IMR-90 (cell line): ENCODE data around the gene ALDH8A1. TPM values are rescaled to one million over a fixed set of nuclear protein-coding genes. Genes with fewer than 3 reads are reported as not detected.

Source experiments
- microRNA-seq, 2 experiments: library from miRNA; stranded (forward) in 1 of 2; unstranded in 1 of 2; fragments of 10-50 nt in 1 of 2; fragments of <30 nt in 1 of 2; gene quantifications in 1 of 2; microRNA quantifications in 1 of 2; one replicate each; pipeline versions ENCODE3 to v1.1.0; 2013 to 2020; ENCODE audit not compliant: insufficient read depth in 1 of 2, insufficient read length in 1 of 2, unreplicated experiment in 1 of 2
- polyA plus RNA-seq, 3 experiments: library from polyadenylated mRNA; depleted of rRNA; stranded (reverse); fragments of >200 nt; gene quantifications; 2 replicates each; pipeline ENCODE4 v1.2.3, GENCODE V29; 2012; ENCODE audit warnings: low replicate concordance in 1 of 3
- total RNA-seq: library from RNA; depleted of rRNA; stranded (reverse); fragments of >200 nt; gene quantifications from 2 replicates; pipeline ENCODE4 v1.2.3, GENCODE V29; 2012; rRNA removed

ALDH8A1 gene
- total and polyA plus RNA-seq, 2 of the 4 experiments (the other 2 are of a cell fraction): under 0.01 to 0.15 TPM

Small RNA genes lying within 50 kb of the gene (microRNA-seq; reads per million reads assigned to microRNA genes)
- gene MIR3662 (ENCODE audit: unreplicated experiment): not detected

Other genes starting within 250 kb of the ALDH8A1 start
- 120 and 171 TPM in 2 replicates for gene HBS1L, start 104.7 kb upstream of the ALDH8A1 start, total RNA-seq
- gene HBS1L, start 104.7 kb upstream of the ALDH8A1 start, polyA plus RNA-seq (2012; rRNA removed): 38.6 and 45.1 TPM in 2 replicates
- 0.83 and 0.90 TPM in 2 replicates for gene MYB, start 231.2 kb upstream of the ALDH8A1 start, total RNA-seq
- 0.22 and 0.44 TPM in 2 replicates for gene MYB, start 231.2 kb upstream of the ALDH8A1 start, polyA plus RNA-seq (2012; rRNA removed)